ENCODE data around the gene HMMR.
A peak's percentile ranks its signal among the peaks of the same experiment; 100 is the strongest.
"Not testable (repeated sequence)": the region's sequence is repeated elsewhere in the genome, so short reads cannot be mapped to it uniquely, and the experiment has no call there.

The HMMR gene

GRCh38 chr5:163506095-163506457 is 45.6 kb downstream of the HMMR start:
- Mint-ChIP-seq H3K36me3 (no peaks in the 10 kb centered on the region), H3K4me3 (peak overlapping the region; percentile 89), H3K27ac (peak overlapping the region; percentile 100), H3K27me3 (no peaks in the 10 kb centered on the region), H3K4me1 (peaks cover 37% of the 10 kb centered on the region), H3K9me3 (no peaks in the 10 kb centered on the region)
- DNase-seq (ENCODE audit: low spot score in 2 of 2) (no peak), ATAC-seq (ENCODE audit: low read depth) (peak; percentile 11)

- Mint-ChIP-seq H3K4me3 (peak overlapping the region; percentile 89), H3K4me1 (peaks cover 38% of the 10 kb centered on the region), H3K27ac (peak overlapping the region; percentile 100), H3K36me3 (no peaks in the 10 kb centered on the region), H3K9me3 (no peaks in the 10 kb centered on the region), H3K27me3 (no peaks in the 10 kb centered on the region)
- no peak for DNase-seq (ENCODE audit: low spot score in 2 of 2)
- ATAC-seq (ENCODE audit: low read depth): no peak
These were observed 46.3 kb downstream of the HMMR start for GRCh38 chr5:163506726-163507125.

GRCh38 chr5:163508753-163509152 is 48.3 kb downstream of the HMMR start:
- Mint-ChIP-seq H3K9me3 (no peaks in the 10 kb centered on the region), H3K27me3 (no peaks in the 10 kb centered on the region), H3K4me1 (peaks cover 33% of the 10 kb centered on the region), H3K27ac (peak overlapping the region; percentile 100), H3K36me3 (peaks cover 3% of the 10 kb centered on the region), H3K4me3 (peak overlapping the region; percentile 75)
- no peak for ATAC-seq (ENCODE audit: low read depth)
- DNase-seq (ENCODE audit: low spot score in 2 of 2): no peak

- Mint-ChIP-seq H3K27me3 (no peaks in the 10 kb centered on the region), H3K27ac (peak overlapping the region; percentile 100), H3K9me3 (no peaks in the 10 kb centered on the region), H3K36me3 (peaks cover 3% of the 10 kb centered on the region), H3K4me1 (peaks cover 26% of the 10 kb centered on the region), H3K4me3 (peak overlapping the region; percentile 75)
- ATAC-seq (ENCODE audit: low read depth) (no peak), DNase-seq (ENCODE audit: low spot score in 2 of 2) (no peak)
These were observed 49.0 kb downstream of the HMMR start for GRCh38 chr5:163509291-163509951.

- H3K27ac Mint-ChIP-seq: no peak overlapping the region
- ATAC-seq (ENCODE audit: low read depth): no peak
- H3K9me3 Mint-ChIP-seq: no peaks in the 10 kb centered on the region
- peaks cover 18% of the 10 kb centered on the region for H3K4me1 Mint-ChIP-seq
- H3K36me3 Mint-ChIP-seq: peaks cover 7% of the 10 kb centered on the region
- H3K27me3 Mint-ChIP-seq: no peaks in the 10 kb centered on the region
- DNase-seq (ENCODE audit: low spot score in 2 of 2): no peak
- H3K4me3 Mint-ChIP-seq: no peak overlapping the region
These were observed 52.1 kb downstream of the HMMR start for GRCh38 chr5:163512526-163512925.

GRCh38 chr5:163525096-163525495 is 64.7 kb downstream of the HMMR start:
- H3K27ac Mint-ChIP-seq: no peak overlapping the region
- no peaks in the 10 kb centered on the region for H3K27me3 Mint-ChIP-seq
- H3K4me1 Mint-ChIP-seq: no peaks in the 10 kb centered on the region
- H3K4me3 Mint-ChIP-seq: no peak overlapping the region
- ATAC-seq (ENCODE audit: low read depth): no peak
- peaks cover 3% of the 10 kb centered on the region for H3K9me3 Mint-ChIP-seq
- H3K36me3 Mint-ChIP-seq: peaks cover 15% of the 10 kb centered on the region
- DNase-seq (ENCODE audit: low spot score in 2 of 2): no peak

- Mint-ChIP-seq H3K27ac (no peak overlapping the region), H3K4me1 (no peaks in the 10 kb centered on the region), H3K36me3 (no peaks in the 10 kb centered on the region), H3K4me3 (no peak overlapping the region), H3K27me3 (peaks cover 4% of the 10 kb centered on the region), H3K9me3 (peaks cover 2% of the 10 kb centered on the region)
- DNase-seq (ENCODE audit: low spot score in 2 of 2): no peak
- no peak for ATAC-seq (ENCODE audit: low read depth)
These were observed 69.3 kb downstream of the HMMR start for GRCh38 chr5:163529698-163530097.

GRCh38 chr5:163531272-163531671 is 70.8 kb downstream of the HMMR start:
- Mint-ChIP-seq H3K36me3 (no peaks in the 10 kb centered on the region), H3K4me3 (no peak overlapping the region), H3K9me3 (no peaks in the 10 kb centered on the region), H3K27me3 (peaks cover 4% of the 10 kb centered on the region), H3K27ac (no peak overlapping the region), H3K4me1 (peaks cover 3% of the 10 kb centered on the region)
- no peak for DNase-seq (ENCODE audit: low spot score in 2 of 2)
- no peak for ATAC-seq (ENCODE audit: low read depth)

- H3K36me3 Mint-ChIP-seq: no peaks in the 10 kb centered on the region
- no peak overlapping the region for H3K27ac Mint-ChIP-seq
- DNase-seq (ENCODE audit: low spot score in 2 of 2) (no peak), ATAC-seq (ENCODE audit: low read depth) (no peak)
- H3K9me3 Mint-ChIP-seq: no peaks in the 10 kb centered on the region
- peaks cover 6% of the 10 kb centered on the region for H3K27me3 Mint-ChIP-seq
- peaks cover 3% of the 10 kb centered on the region for H3K4me1 Mint-ChIP-seq
- H3K4me3 Mint-ChIP-seq: no peak overlapping the region
These were observed 72.0 kb downstream of the HMMR start for GRCh38 chr5:163532171-163533084.

- H3K27me3 Mint-ChIP-seq: peaks cover 6% of the 10 kb centered on the region
- DNase-seq (ENCODE audit: low spot score in 2 of 2) (no peak), ATAC-seq (ENCODE audit: low read depth) (no peak)
- H3K36me3 Mint-ChIP-seq: no peaks in the 10 kb centered on the region
- H3K4me1 Mint-ChIP-seq: peaks cover 3% of the 10 kb centered on the region
- no peaks in the 10 kb centered on the region for H3K9me3 Mint-ChIP-seq
- no peak overlapping the region for H3K27ac Mint-ChIP-seq
- no peak overlapping the region for H3K4me3 Mint-ChIP-seq
These were observed 72.8 kb downstream of the HMMR start for GRCh38 chr5:163533223-163533622.

- no peak for ATAC-seq (ENCODE audit: low read depth)
- Mint-ChIP-seq H3K9me3 (no peaks in the 10 kb centered on the region), H3K4me3 (no peak overlapping the region), H3K4me1 (peaks cover 3% of the 10 kb centered on the region), H3K27ac (no peak overlapping the region), H3K36me3 (no peaks in the 10 kb centered on the region), H3K27me3 (peaks cover 8% of the 10 kb centered on the region)
- DNase-seq (ENCODE audit: low spot score in 2 of 2): no peak
These were observed 74.2 kb downstream of the HMMR start for GRCh38 chr5:163534492-163535094.

- no peak for ATAC-seq (ENCODE audit: low read depth)
- no peak overlapping the region for H3K4me3 Mint-ChIP-seq
- H3K27ac Mint-ChIP-seq: no peak overlapping the region
- no peak for DNase-seq (ENCODE audit: low spot score in 2 of 2)
- peaks cover 3% of the 10 kb centered on the region for H3K4me1 Mint-ChIP-seq
- H3K36me3 Mint-ChIP-seq: no peaks in the 10 kb centered on the region
- H3K27me3 Mint-ChIP-seq: peaks cover 8% of the 10 kb centered on the region
- no peaks in the 10 kb centered on the region for H3K9me3 Mint-ChIP-seq
These were observed 74.9 kb downstream of the HMMR start for GRCh38 chr5:163535290-163535689.

GRCh38 chr5:163536442-163536841 is 76.0 kb downstream of the HMMR start:
- not testable (repeated sequence) for DNase-seq (ENCODE audit: low spot score in 2 of 2); H3K4me1 Mint-ChIP-seq; H3K27ac Mint-ChIP-seq; ATAC-seq (ENCODE audit: low read depth); H3K27me3 Mint-ChIP-seq; H3K9me3 Mint-ChIP-seq; H3K36me3 Mint-ChIP-seq; H3K4me3 Mint-ChIP-seq

- H3K9me3 Mint-ChIP-seq: no peaks in the 10 kb centered on the region
- no peak for ATAC-seq (ENCODE audit: low read depth)
- no peak overlapping the region for H3K4me3 Mint-ChIP-seq
- DNase-seq (ENCODE audit: low spot score in 2 of 2): no peak
- no peaks in the 10 kb centered on the region for H3K36me3 Mint-ChIP-seq
- H3K27ac Mint-ChIP-seq: no peak overlapping the region
- no peaks in the 10 kb centered on the region for H3K4me1 Mint-ChIP-seq
- peaks cover 6% of the 10 kb centered on the region for H3K27me3 Mint-ChIP-seq
These were observed 80.3 kb downstream of the HMMR start for GRCh38 chr5:163540696-163541095.
